ENCODE data around the gene FBXO45.

DNA sequence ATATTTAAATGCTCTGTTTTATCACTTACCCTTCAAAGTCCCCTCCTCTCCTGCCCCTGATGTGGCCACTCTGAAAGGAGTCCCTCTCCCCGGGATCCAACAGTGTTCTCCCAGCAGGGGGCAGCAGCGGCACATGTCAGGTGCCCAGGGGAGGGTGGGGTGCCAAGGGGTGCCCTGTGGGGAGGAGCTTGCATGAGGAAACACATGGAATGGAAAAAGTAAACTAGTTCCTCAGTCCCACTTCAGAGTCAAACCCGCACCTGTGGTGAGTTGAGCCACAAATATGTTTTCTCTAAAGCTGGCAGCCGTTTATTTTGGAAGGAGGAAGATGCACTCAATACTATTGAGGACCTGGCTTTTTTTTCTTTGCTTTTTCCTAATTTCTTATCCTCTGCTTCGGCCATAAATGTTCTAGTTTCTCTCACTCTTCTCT is 40.9 kb downstream of the FBXO45 start:
- TF ChIP-seq GATA2 (IDR thresholded peaks at IDR 0.05; ENCODE audit: low read depth, low read length): no peak
- no peak for TF ChIP-seq GATA3 (IDR thresholded peaks at IDR 0.05; ENCODE audit: low read depth, low read length)
